ENCODE data around the gene PATJ. TPM values are rescaled to one million over a fixed set of nuclear protein-coding genes. Genes with fewer than 3 reads are reported as not detected.

Gene PATJ
- total and polyA plus RNA-seq, 2 donors (not counting 3 experiments of a cell fraction or from before 2014, with no cell fraction given) = 1.1 to 3.0 TPM

- no peaks in the 10 kb centered on the region for H3K36me3 ChIP-seq (ENCODE audit: control insufficient read depth in 2 of 2, extremely low read depth in 1 of 2, insufficient read depth in 2 of 2, low read length in 2 of 2)
- no TSS peak for BruUV-seq (replicated peaks)
- dilution Hi-C loops (cut with MboI; ENCODE audit: extremely low pct_ligation_motif_present, low sequenced_read_pairs) = no loop called here
- H3K79me2 ChIP-seq (ENCODE audit: control insufficient read depth, insufficient read depth, low read length) = no peaks in the 10 kb centered on the region
- FAIRE-seq (no peak), DNase-seq (ENCODE audit: low read depth, low spot score) (no peak)
- H3K4me1 ChIP-seq (ENCODE audit: control insufficient read depth, extremely low read depth, insufficient read depth, low read length) = no peaks in the 10 kb centered on the region
- ChIA-PET CTCF (no interaction called here), POLR2A (no interaction called here)
- intact Hi-C loops (cut with micrococcal nuclease) = no loop called here
- no peaks in the 10 kb centered on the region for H4K20me1 ChIP-seq (replicated peaks; ENCODE audit: control insufficient read depth, extremely low read depth, insufficient read depth, low read length)
- no peak overlapping the region for H3K9ac ChIP-seq (replicated peaks; ENCODE audit: extremely low read depth, insufficient read depth, low read length)
- TF ChIP-seq EZH2 (IDR thresholded peaks at IDR 0.05; ENCODE audit: borderline replicate concordance, low read depth, low read length, severe bottlenecking) (no peak), MAX (IDR thresholded peaks at IDR 0.05; ENCODE audit: insufficient read depth, insufficient read length) (no peak), POLR2AphosphoS5 (IDR thresholded peaks at IDR 0.05; ENCODE audit: insufficient read depth, low read depth, low read length) (no peak), FOS (IDR thresholded peaks at IDR 0.05; ENCODE audit: borderline replicate concordance, insufficient read depth, low read length) (no peak), CTCF (IDR thresholded peaks at IDR 0.05; ENCODE audit: extremely low read depth in 1 of 2, insufficient read depth in 1 of 2, low read depth in 1 of 2, low read length in 2 of 2) (no peak), GATA2 (IDR thresholded peaks at IDR 0.05; ENCODE audit: insufficient read depth, insufficient read length, low read depth, low read length) (no peak), MYC (IDR thresholded peaks at IDR 0.05; ENCODE audit: low read depth, low read length) (no peak), JUN (IDR thresholded peaks at IDR 0.05; ENCODE audit: borderline replicate concordance, insufficient read depth, insufficient read length, low read depth) (no peak), POLR2A (IDR thresholded peaks at IDR 0.05; ENCODE audit: low read depth, low read length) (no peak)
- H3K9me1 ChIP-seq (replicated peaks; ENCODE audit: control insufficient read depth, extremely low read depth, insufficient read depth, low read length) = no peaks in the 10 kb centered on the region
- no peak overlapping the region for H3K27ac ChIP-seq (ENCODE audit: insufficient read depth, low read depth, low read length)
- no peak overlapping the region for H3K4me2 ChIP-seq (ENCODE audit: insufficient read depth, low read length)
- H3K9me3 ChIP-seq (replicated peaks; ENCODE audit: control insufficient read depth, insufficient read depth, low read length) = no peaks in the 10 kb centered on the region
- H2AFZ ChIP-seq (ENCODE audit: low read depth, low read length) = no peak overlapping the region
- no peak overlapping the region for H3K4me3 ChIP-seq (replicated peaks in 1 of 3; ENCODE audit: insufficient read depth in 1 of 3, low read depth in 1 of 3, low read length in 3 of 3)
- H3K27me3 ChIP-seq (ENCODE audit: control insufficient read depth in 2 of 2, insufficient read depth in 2 of 2, low read length in 2 of 2) = no peaks in the 10 kb centered on the region
These were observed 123.5 kb downstream of the PATJ start for GRCh38 chr1:61865646-61866220.

All from endothelial cell of umbilical vein (primary cell).